Smooth muscle cell of trachea (primary cell): ENCODE data around the gene SSMEM1. TPM values are rescaled to one million over a fixed set of nuclear protein-coding genes. Genes with fewer than 3 reads are reported as not detected.

Experiments
- total RNA-seq: library from RNA; depleted of rRNA; stranded (reverse); fragments of >200 nt; gene quantifications from 2 replicates; pipeline ENCODE4 v1.2.1, GENCODE V29; 2014

SSMEM1 gene, protein sequence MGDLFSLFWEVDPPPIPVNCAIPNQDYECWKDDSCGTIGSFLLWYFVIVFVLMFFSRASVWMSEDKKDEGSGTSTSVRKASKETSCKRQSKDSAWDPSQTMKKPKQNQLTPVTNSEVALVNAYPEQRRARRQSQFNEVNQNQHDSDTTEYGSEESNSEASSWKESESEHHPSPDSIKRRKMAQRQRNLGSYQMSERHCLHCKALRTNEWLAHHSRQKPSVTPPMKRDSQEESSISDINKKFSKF
- total RNA-seq = 0.29 TPM in 1 of 2 replicates, not detected in the other

GRCh38 chr7:130207642-130208041 is at the start of gene SSMEM1:
TSS of gene SSMEM1 (plus strand) at chr7:130207860. CDS start at chr7:130207911, 51 bp downstream.

GRCh38 chr7:130205084-130205947 is 2.3 kb upstream of the SSMEM1 start, which contains the start of gene TMEM209:
TSS of gene TMEM209 (minus strand) at chr7:130205406. CDS start at chr7:130205375, 31 bp downstream.

Other genes starting within 250 kb of the SSMEM1 start
- 18.3 and 21.0 TPM in 2 replicates for gene ZC3HC1, start 156.5 kb upstream of the SSMEM1 start, total RNA-seq
- 24.1 and 31.6 TPM in 2 replicates for gene KLHDC10, start 137.3 kb upstream of the SSMEM1 start, total RNA-seq
- gene TMEM209, start 2.5 kb upstream of the SSMEM1 start, total RNA-seq = 10.0 and 10.3 TPM in 2 replicates
- gene CPA2, start 59.0 kb downstream of the SSMEM1 start, total RNA-seq = not detected in 2 replicates
- gene CPA4, start 85.3 kb downstream of the SSMEM1 start, total RNA-seq = 3.8 and 8.4 TPM in 2 replicates
- gene CPA5, start 137.0 kb downstream of the SSMEM1 start, total RNA-seq = 0.17 TPM in 1 of 2 replicates, not detected in the other
- not detected in 2 replicates for gene CPA1, start 172.6 kb downstream of the SSMEM1 start, total RNA-seq
- gene CEP41, start 233.2 kb downstream of the SSMEM1 start, total RNA-seq = 12.1 and 16.4 TPM in 2 replicates